Measurements from ENCODE around the gene SPATA31C1. TPM values are rescaled to one million over a fixed set of nuclear protein-coding genes. Genes with fewer than 3 reads are reported as not detected.
"Not testable (repeated sequence)": the region's sequence is repeated elsewhere in the genome, so short reads cannot be mapped to it uniquely, and the experiment has no call there.

The SPATA31C1 gene
- polyA plus RNA-seq (2011; rRNA removed) (not detected in 2 replicates), polyA plus RNA-seq (2017; fragmentation: RNase III; extraction: RNeasy Plus Mini Kit Qiagen cat#74134 plus additional on column Dnase treatment) (not detected in 3 replicates), polyA minus RNA-seq (2011; rRNA and poly(A)+ RNA removed) (not detected in 2 replicates)
- not detected in 2 replicates for polyA plus RNA-seq (2012; cell fraction: cytosol; rRNA removed)
- not detected in 2 replicates for polyA plus RNA-seq (2012; cell fraction: nucleus; rRNA removed)

- H3K4me1 ChIP-seq; FAIRE-seq; ATAC-seq; CTCF ChIA-PET; H3K9me3 ChIP-seq; DNase-seq (ENCODE audit: low read depth in 1 of 2, low spot score in 1 of 2); H3K4me2 ChIP-seq; H3K27ac ChIP-seq; POLR2A ChIA-PET; H3K4me3 ChIP-seq: not testable (repeated sequence)
- no CpG with 5 or more reads among the region's 8 CpGs for WGBS (ENCODE audit: missing lambda C conversion rate)
Observed at GRCh38 chr9:87917662-87918061, at the start of gene SPATA31C1. Gene SPATA31C1 (plus strand): TSS chr9:87917962.

GRCh38 chr9:87868175-87868574 is 49.6 kb upstream of the SPATA31C1 start:
- peak overlapping the region in 1 of 2 experiments; percentile 89; a peak in 2 of 6 replicates for H3K27ac ChIP-seq
- ChIA-PET POLR2A (no interaction called here), CTCF (interaction anchor here (3.4 kb wide), 1 partner anchor 7 kb away, joined by 11 read pairs; no protein-coding TSS in a partner anchor)
- DNase-seq (ENCODE audit: low read depth in 1 of 2, low spot score in 1 of 2), result no peak
- no peak for FAIRE-seq
- H3K4me2 ChIP-seq, result no peak overlapping the region
- no peak for ATAC-seq
- H3K9me3 ChIP-seq, result no peaks in the 10 kb centered on the region
- no peak for TF ChIP-seq KDM5A (IDR thresholded peaks at IDR 0.05)
- no peak for TF ChIP-seq EP300 (IDR thresholded peaks at IDR 0.05)
- no peak for TF ChIP-seq HES2 (IDR thresholded peaks at IDR 0.05)
- TF ChIP-seq HOXB13 (CRISPR knock-in tag; IDR thresholded peaks at IDR 0.05; ENCODE audit: low read depth), result no peak
- TF ChIP-seq, protein P1, sequence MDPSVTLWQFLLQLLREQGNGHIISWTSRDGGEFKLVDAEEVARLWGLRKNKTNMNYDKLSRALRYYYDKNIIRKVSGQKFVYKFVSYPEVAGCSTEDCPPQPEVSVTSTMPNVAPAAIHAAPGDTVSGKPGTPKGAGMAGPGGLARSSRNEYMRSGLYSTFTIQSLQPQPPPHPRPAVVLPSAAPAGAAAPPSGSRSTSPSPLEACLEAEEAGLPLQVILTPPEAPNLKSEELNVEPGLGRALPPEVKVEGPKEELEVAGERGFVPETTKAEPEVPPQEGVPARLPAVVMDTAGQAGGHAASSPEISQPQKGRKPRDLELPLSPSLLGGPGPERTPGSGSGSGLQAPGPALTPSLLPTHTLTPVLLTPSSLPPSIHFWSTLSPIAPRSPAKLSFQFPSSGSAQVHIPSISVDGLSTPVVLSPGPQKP (IDR thresholded peaks at IDR 0.05; ENCODE audit: low read depth, low read length), result no peak
- no peak for TF ChIP-seq JUN (IDR thresholded peaks at IDR 0.05)
- no peak for TF ChIP-seq JUNB (IDR thresholded peaks at IDR 0.05)
- no peak for TF ChIP-seq TFCP2L1 (CRISPR knock-in tag; IDR thresholded peaks at IDR 0.05)
- TF ChIP-seq CHD4 (IDR thresholded peaks at IDR 0.05; ENCODE audit: borderline replicate concordance), result no peak
- no peak for TF ChIP-seq CBX8 (IDR thresholded peaks at IDR 0.05)
- TF ChIP-seq TP53 (CRISPR knock-in tag; IDR thresholded peaks at IDR 0.05), result no peak
- no peak for TF ChIP-seq HOXB5 (CRISPR knock-in tag; IDR thresholded peaks at IDR 0.05)
- no peak for TF ChIP-seq NFE2L2 (conservative IDR thresholded peaks at IDR 0.05; ENCODE audit: low read length)
- TF ChIP-seq HDAC2 (IDR thresholded peaks at IDR 0.05), result no peak
- no peak for TF ChIP-seq RAD21 (conservative IDR thresholded peaks at IDR 0.05 in 1 of 2, IDR thresholded peaks at IDR 0.05 in 1 of 2)
- no peak for TF ChIP-seq RNF2 (IDR thresholded peaks at IDR 0.05; ENCODE audit: borderline replicate concordance, low read depth)
- no peak for TF ChIP-seq RFX5 (IDR thresholded peaks at IDR 0.05)
- no peak for TF ChIP-seq PBX3 (IDR thresholded peaks at IDR 0.05)
- no peak for TF ChIP-seq CEBPB (IDR thresholded peaks at IDR 0.05)
- no peak for TF ChIP-seq GATA3 (IDR thresholded peaks at IDR 0.05; ENCODE audit: borderline replicate concordance)
- H3K4me3 ChIP-seq, result no peak overlapping the region
- 89% methylated on average over 8 of the region's 9 CpGs for WGBS (ENCODE audit: missing lambda C conversion rate)
- H3K4me1 ChIP-seq, result peaks cover 41% of the 10 kb centered on the region

- peak overlapping the region in 1 of 2 experiments; percentile 89; a peak in 3 of 6 replicates for H3K27ac ChIP-seq
- no peak overlapping the region for H3K4me3 ChIP-seq
- no peak for FAIRE-seq
- ChIA-PET CTCF (no interaction called here), POLR2A (no interaction called here)
- DNase-seq (ENCODE audit: low read depth in 1 of 2, low spot score in 1 of 2), result no peak
- H3K4me2 ChIP-seq, result no peak overlapping the region
- 91% methylated on average over 3 of the region's 3 CpGs for WGBS (ENCODE audit: missing lambda C conversion rate)
- ATAC-seq, result no peak
- peaks cover 36% of the 10 kb centered on the region for H3K4me1 ChIP-seq
- no peak for TF ChIP-seq NPAS2 (CRISPR knock-in tag; IDR thresholded peaks at IDR 0.05; ENCODE audit: borderline replicate concordance)
- no peak for TF ChIP-seq EHF (CRISPR knock-in tag; IDR thresholded peaks at IDR 0.05)
- no peak for TF ChIP-seq NFE2L2 (conservative IDR thresholded peaks at IDR 0.05; ENCODE audit: low read length)
- no peak for TF ChIP-seq HMGXB4 (CRISPR knock-in tag; IDR thresholded peaks at IDR 0.05; ENCODE audit: borderline replicate concordance)
- TF ChIP-seq, protein P2, sequence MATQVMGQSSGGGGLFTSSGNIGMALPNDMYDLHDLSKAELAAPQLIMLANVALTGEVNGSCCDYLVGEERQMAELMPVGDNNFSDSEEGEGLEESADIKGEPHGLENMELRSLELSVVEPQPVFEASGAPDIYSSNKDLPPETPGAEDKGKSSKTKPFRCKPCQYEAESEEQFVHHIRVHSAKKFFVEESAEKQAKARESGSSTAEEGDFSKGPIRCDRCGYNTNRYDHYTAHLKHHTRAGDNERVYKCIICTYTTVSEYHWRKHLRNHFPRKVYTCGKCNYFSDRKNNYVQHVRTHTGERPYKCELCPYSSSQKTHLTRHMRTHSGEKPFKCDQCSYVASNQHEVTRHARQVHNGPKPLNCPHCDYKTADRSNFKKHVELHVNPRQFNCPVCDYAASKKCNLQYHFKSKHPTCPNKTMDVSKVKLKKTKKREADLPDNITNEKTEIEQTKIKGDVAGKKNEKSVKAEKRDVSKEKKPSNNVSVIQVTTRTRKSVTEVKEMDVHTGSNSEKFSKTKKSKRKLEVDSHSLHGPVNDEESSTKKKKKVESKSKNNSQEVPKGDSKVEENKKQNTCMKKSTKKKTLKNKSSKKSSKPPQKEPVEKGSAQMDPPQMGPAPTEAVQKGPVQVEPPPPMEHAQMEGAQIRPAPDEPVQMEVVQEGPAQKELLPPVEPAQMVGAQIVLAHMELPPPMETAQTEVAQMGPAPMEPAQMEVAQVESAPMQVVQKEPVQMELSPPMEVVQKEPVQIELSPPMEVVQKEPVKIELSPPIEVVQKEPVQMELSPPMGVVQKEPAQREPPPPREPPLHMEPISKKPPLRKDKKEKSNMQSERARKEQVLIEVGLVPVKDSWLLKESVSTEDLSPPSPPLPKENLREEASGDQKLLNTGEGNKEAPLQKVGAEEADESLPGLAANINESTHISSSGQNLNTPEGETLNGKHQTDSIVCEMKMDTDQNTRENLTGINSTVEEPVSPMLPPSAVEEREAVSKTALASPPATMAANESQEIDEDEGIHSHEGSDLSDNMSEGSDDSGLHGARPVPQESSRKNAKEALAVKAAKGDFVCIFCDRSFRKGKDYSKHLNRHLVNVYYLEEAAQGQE (IDR thresholded peaks at IDR 0.05), result no peak
- no peak for TF ChIP-seq TFCP2L1 (CRISPR knock-in tag; IDR thresholded peaks at IDR 0.05)
- TF ChIP-seq RAD21 (conservative IDR thresholded peaks at IDR 0.05 in 1 of 2, IDR thresholded peaks at IDR 0.05 in 1 of 2), result no peak
- TF ChIP-seq KDM5A (IDR thresholded peaks at IDR 0.05), result no peak
- TF ChIP-seq EP300 (IDR thresholded peaks at IDR 0.05), result no peak
- TF ChIP-seq MYC (IDR thresholded peaks at IDR 0.05; ENCODE audit: borderline replicate concordance, low read length), result no peak
- no peak for TF ChIP-seq HOXB5 (CRISPR knock-in tag; IDR thresholded peaks at IDR 0.05)
- no peaks in the 10 kb centered on the region for H3K9me3 ChIP-seq
Observed at GRCh38 chr9:87868635-87869034, 49.1 kb upstream of the SPATA31C1 start.

Measured in A549 (cell line).